HTR-8/SVneo (cell line): ENCODE data around the gene SPATA31E1.
"Not testable (repeated sequence)": the region's sequence is repeated elsewhere in the genome, so short reads cannot be mapped to it uniquely, and the experiment has no call there.

ENCODE experiments used
- DNase-seq: peaks from one replicate; pipeline ENCODE4 v3.0.0; 2011; ENCODE audit warnings: low spot score, mixed read lengths; ENCODE audit not compliant: insufficient read length
- FAIRE-seq: peaks from 2 replicates; lab custom pipeline; 2011; peaks lifted over from hg19 to GRCh38; lab: Jason Lieb, UNC

The SPATA31E1 gene

GRCh38 chr9:87882627-87883026, at the start of gene SPATA31E1:
Gene SPATA31E1 (plus strand): TSS chr9:87882877. CDS start chr9:87882892, 15 bp downstream.
- DNase-seq (no peak), FAIRE-seq (no peak)

- FAIRE-seq (no peak), DNase-seq (no peak)
Measured at GRCh38 chr9:87834357-87834756, 48.3 kb upstream of the SPATA31E1 start.

GRCh38 chr9:87836536-87836935, 46.1 kb upstream of the SPATA31E1 start:
- FAIRE-seq (no peak), DNase-seq (no peak)

- FAIRE-seq = no peak
- DNase-seq = no peak
Measured at GRCh38 chr9:87836951-87837705, 45.5 kb upstream of the SPATA31E1 start.

GRCh38 chr9:87840134-87840533, 42.5 kb upstream of the SPATA31E1 start:
- FAIRE-seq = no peak
- no peak for DNase-seq

- DNase-seq (no peak), FAIRE-seq (no peak)
Measured at GRCh38 chr9:87842878-87843585, 39.6 kb upstream of the SPATA31E1 start.

- FAIRE-seq (no peak), DNase-seq (no peak)
Measured at GRCh38 chr9:87844506-87844905, 38.2 kb upstream of the SPATA31E1 start.

- not testable (repeated sequence) for DNase-seq, FAIRE-seq
Measured at GRCh38 chr9:87847817-87848216, 34.9 kb upstream of the SPATA31E1 start.

GRCh38 chr9:87849144-87849758, 33.4 kb upstream of the SPATA31E1 start:
- FAIRE-seq = no peak
- no peak for DNase-seq

- no peak for FAIRE-seq
- DNase-seq = no peak
Measured at GRCh38 chr9:87850391-87850790, 32.3 kb upstream of the SPATA31E1 start.

GRCh38 chr9:87851186-87851585, 31.5 kb upstream of the SPATA31E1 start:
- FAIRE-seq, DNase-seq: not testable (repeated sequence)

- DNase-seq = no peak
- FAIRE-seq = no peak
Measured at GRCh38 chr9:87853302-87853701, 29.4 kb upstream of the SPATA31E1 start.

GRCh38 chr9:87853876-87854579, 28.6 kb upstream of the SPATA31E1 start:
- DNase-seq (no peak), FAIRE-seq (no peak)

GRCh38 chr9:87854580-87854955, 28.1 kb upstream of the SPATA31E1 start:
- FAIRE-seq (no peak), DNase-seq (no peak)

- no peak for DNase-seq
- no peak for FAIRE-seq
Measured at GRCh38 chr9:87855061-87855460, 27.6 kb upstream of the SPATA31E1 start.

GRCh38 chr9:87857141-87857947, 25.3 kb upstream of the SPATA31E1 start:
- FAIRE-seq (no peak), DNase-seq (no peak)

- no peak for FAIRE-seq
- DNase-seq = no peak
Measured at GRCh38 chr9:87857948-87858335, 24.7 kb upstream of the SPATA31E1 start.

- no peak for FAIRE-seq
- DNase-seq = no peak
Measured at GRCh38 chr9:87859137-87859536, 23.5 kb upstream of the SPATA31E1 start.

GRCh38 chr9:87859786-87860185, 22.9 kb upstream of the SPATA31E1 start:
- DNase-seq = no peak
- FAIRE-seq = no peak

GRCh38 chr9:87861332-87861731, 21.3 kb upstream of the SPATA31E1 start:
- no peak for FAIRE-seq
- no peak for DNase-seq
